HepG2 (cell line): ENCODE results near the gene CEBPB. TPM values are rescaled to one million over a fixed set of nuclear protein-coding genes. Genes with fewer than 3 reads are reported as not detected.

ENCODE experiments used
- ATRX ChIP-seq: sonication (generic); formaldehyde crosslinking; IDR thresholded peaks from 2 replicates; pipeline ENCODE4 v1.4.0; 2020; ENCODE audit warnings: missing genetic modification reagents, borderline replicate concordance
- MEF2D ChIP-seq: sonication (generic); formaldehyde crosslinking; IDR thresholded peaks from 2 replicates; pipeline ENCODE4 v1.5.1; 2020; ENCODE audit warnings: mild to moderate bottlenecking, missing genetic modification reagents
- NFKB2 ChIP-seq: sonication (generic); formaldehyde crosslinking; IDR thresholded peaks from 2 replicates; pipeline ENCODE4 v1.4.0; 2020; ENCODE audit warnings: missing genetic modification reagents, borderline replicate concordance
- PHB2 ChIP-seq: fragments of 450-650 bp; IDR thresholded peaks from 2 replicates; pipeline ENCODE4 v1.6.1; 2018; ENCODE audit not compliant: partially characterized antibody
- PHF20 ChIP-seq: sonication (generic); formaldehyde crosslinking; IDR thresholded peaks from 2 replicates; pipeline ENCODE4 v1.5.0; 2020; ENCODE audit warnings: mild to moderate bottlenecking, missing genetic modification reagents
- SRSF4 ChIP-seq: fragments of 200-400 bp; formaldehyde crosslinking; IDR thresholded peaks from one replicate; pipeline ENCODE4 v1.6.1; 2018; ENCODE audit warnings: mild to moderate bottlenecking, low read depth, low read length, moderate library complexity; ENCODE audit not compliant: poor library complexity, severe bottlenecking
- TCF7L2 ChIP-seq: IDR thresholded peaks from 2 replicates; pipeline ENCODE4 v1.6.1; 2011; ENCODE audit warnings: mild to moderate bottlenecking, low read depth, low read length, moderate library complexity
- TERF1 ChIP-seq: sonication (generic); formaldehyde crosslinking; IDR thresholded peaks from 2 replicates; pipeline ENCODE4 v1.8.0; 2022; ENCODE audit warnings: mild to moderate bottlenecking, missing genetic modification reagents, moderate library complexity
- ZBTB26 ChIP-seq: IDR thresholded peaks from 2 replicates; pipeline ENCODE4 v1.6.1; 2016; ENCODE audit warnings: missing compliant biosample characterization, missing genetic modification reagents, borderline replicate concordance
- ZHX1 ChIP-seq: sonication (generic); formaldehyde crosslinking; IDR thresholded peaks from 2 replicates; pipeline ENCODE4 v1.8.1; 2022; ENCODE audit warnings: low read depth, mild to moderate bottlenecking, missing genetic modification reagents
- ZNF101 ChIP-seq: sonication (generic); formaldehyde crosslinking; IDR thresholded peaks from 2 replicates; pipeline ENCODE4 v1.4.0; 2020; ENCODE audit warnings: mild to moderate bottlenecking, low read depth, missing genetic modification reagents, borderline replicate concordance
- ZNF17 ChIP-seq: sonication (generic); formaldehyde crosslinking; IDR thresholded peaks from 2 replicates; pipeline ENCODE4 v1.5.0; 2020; ENCODE audit warnings: mild to moderate bottlenecking, missing genetic modification reagents
- ZNF232 ChIP-seq: sonication (generic); formaldehyde crosslinking; IDR thresholded peaks from 2 replicates; pipeline ENCODE4 v1.4.0; 2020; ENCODE audit warnings: missing genetic modification reagents, borderline replicate concordance
- ZNF44 ChIP-seq: sonication (generic); formaldehyde crosslinking; IDR thresholded peaks from 2 replicates; pipeline ENCODE4 v1.5.1; 2020; ENCODE audit warnings: mild to moderate bottlenecking, missing genetic modification reagents
- ZNF530 ChIP-seq: sonication (generic); formaldehyde crosslinking; IDR thresholded peaks from 2 replicates; pipeline ENCODE4 v1.5.0; 2020; ENCODE audit warnings: low read depth, mild to moderate bottlenecking, missing genetic modification reagents
- ZNF569 ChIP-seq: sonication (generic); formaldehyde crosslinking; IDR thresholded peaks from 2 replicates; pipeline ENCODE4 v1.5.0; 2020; ENCODE audit warnings: mild to moderate bottlenecking, missing genetic modification reagents, moderate library complexity, borderline replicate concordance
- ZNF703 ChIP-seq: sonication (generic); formaldehyde crosslinking; IDR thresholded peaks from 2 replicates; pipeline ENCODE4 v1.5.1; 2020; ENCODE audit warnings: missing genetic modification reagents, mild to moderate bottlenecking, moderate library complexity, borderline replicate concordance
- ZNF713 ChIP-seq: sonication (generic); formaldehyde crosslinking; IDR thresholded peaks from 2 replicates; pipeline ENCODE4 v1.4.0; 2020; ENCODE audit warnings: mild to moderate bottlenecking, missing genetic modification reagents
- ZNF724P ChIP-seq: sonication (generic); formaldehyde crosslinking; IDR thresholded peaks from 2 replicates; pipeline ENCODE4 v1.8.0; 2022; ENCODE audit warnings: missing genetic modification reagents, borderline replicate concordance
- polyA plus RNA-seq, 8 experiments: library from polyadenylated mRNA; depleted of rRNA in 3 of 8; stranded (reverse) in 7 of 8; unstranded in 1 of 8; fragments of >200 nt; fragmentation: Illumina TruSeq in 4 of 8; extraction: Trizol in 4 of 8; gene quantifications; 2 replicates each; pipeline versions ENCODE4 v1.2.1 to v1.2.3, GENCODE V29; 2011 to 2016; ENCODE audit warnings: low read depth in 4 of 8, missing spikeins in 1 of 8, mixed read lengths in 1 of 8; ENCODE audit not compliant: insufficient read depth in 1 of 8
- total RNA-seq, 5 experiments: library from RNA; depleted of rRNA; stranded (reverse); fragments of >200 nt; fragmentation: Illumina TruSeq; extraction: Trizol; gene quantifications; 2 replicates each; pipeline ENCODE4 v1.2.3, GENCODE V29; 2016; ENCODE audit warnings: low read depth in 1 of 5
- TF ChIP-seq, protein P1 (sequence below): sonication (generic); formaldehyde crosslinking; IDR thresholded peaks from 2 replicates; pipeline ENCODE4 v1.4.0; 2020; ENCODE audit warnings: missing genetic modification reagents
- TF ChIP-seq, protein P2 (sequence below), 2 experiments: sonication (generic) in 1 of 2; formaldehyde crosslinking in 1 of 2; IDR thresholded peaks; 2 replicates each; pipeline versions ENCODE4 v1.4.0 to v1.6.1; 2018 to 2020; ENCODE audit warnings: missing genetic modification reagents in 2 of 2, borderline replicate concordance in 1 of 2, low read depth in 1 of 2, mild to moderate bottlenecking in 1 of 2, missing biosample characterization in 1 of 2

Gene CEBPB
- total and polyA plus RNA-seq, 2 of the 13 experiments (the other 11 are each of a cell fraction or from before 2014, with no cell fraction given) = 18.5 to 28.2 TPM

GRCh38 chr20:50186987-50187402, 3.6 kb upstream of the CEBPB start (continued):
- TF ChIP-seq ZNF703 (no peak), NFKB2 (no peak), ZNF569 (CRISPR knock-in tag) (no peak), PHF20 (CRISPR knock-in tag) (no peak), MEF2D (CRISPR knock-in tag) (no peak), TERF1 (CRISPR knock-in tag) (0 out of 2 replicates have a peak, but pooled peaks have one; percentile 19), SRSF4 (no peak), ZNF713 (no peak), TCF7L2 (no peak), ATRX (CRISPR knock-in tag) (no peak), ZBTB26 (CRISPR knock-in tag) (no peak), ZNF724P (CRISPR knock-in tag) (no peak), ZHX1 (CRISPR knock-in tag) (0 out of 2 replicates have a peak, but pooled peaks have one; percentile 14), ZNF101 (no peak), ZNF232 (CRISPR knock-in tag) (no peak), ZNF44 (CRISPR knock-in tag) (no peak), ZNF530 (CRISPR knock-in tag) (no peak), ZNF17 (CRISPR knock-in tag) (no peak), PHB2 (no peak)
- TF ChIP-seq, protein P1, sequence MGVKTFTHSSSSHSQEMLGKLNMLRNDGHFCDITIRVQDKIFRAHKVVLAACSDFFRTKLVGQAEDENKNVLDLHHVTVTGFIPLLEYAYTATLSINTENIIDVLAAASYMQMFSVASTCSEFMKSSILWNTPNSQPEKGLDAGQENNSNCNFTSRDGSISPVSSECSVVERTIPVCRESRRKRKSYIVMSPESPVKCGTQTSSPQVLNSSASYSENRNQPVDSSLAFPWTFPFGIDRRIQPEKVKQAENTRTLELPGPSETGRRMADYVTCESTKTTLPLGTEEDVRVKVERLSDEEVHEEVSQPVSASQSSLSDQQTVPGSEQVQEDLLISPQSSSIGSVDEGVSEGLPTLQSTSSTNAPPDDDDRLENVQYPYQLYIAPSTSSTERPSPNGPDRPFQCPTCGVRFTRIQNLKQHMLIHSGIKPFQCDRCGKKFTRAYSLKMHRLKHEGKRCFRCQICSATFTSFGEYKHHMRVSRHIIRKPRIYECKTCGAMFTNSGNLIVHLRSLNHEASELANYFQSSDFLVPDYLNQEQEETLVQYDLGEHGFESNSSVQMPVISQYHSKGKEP (CRISPR knock-in tag) = no peak
- TF ChIP-seq, protein P2, sequence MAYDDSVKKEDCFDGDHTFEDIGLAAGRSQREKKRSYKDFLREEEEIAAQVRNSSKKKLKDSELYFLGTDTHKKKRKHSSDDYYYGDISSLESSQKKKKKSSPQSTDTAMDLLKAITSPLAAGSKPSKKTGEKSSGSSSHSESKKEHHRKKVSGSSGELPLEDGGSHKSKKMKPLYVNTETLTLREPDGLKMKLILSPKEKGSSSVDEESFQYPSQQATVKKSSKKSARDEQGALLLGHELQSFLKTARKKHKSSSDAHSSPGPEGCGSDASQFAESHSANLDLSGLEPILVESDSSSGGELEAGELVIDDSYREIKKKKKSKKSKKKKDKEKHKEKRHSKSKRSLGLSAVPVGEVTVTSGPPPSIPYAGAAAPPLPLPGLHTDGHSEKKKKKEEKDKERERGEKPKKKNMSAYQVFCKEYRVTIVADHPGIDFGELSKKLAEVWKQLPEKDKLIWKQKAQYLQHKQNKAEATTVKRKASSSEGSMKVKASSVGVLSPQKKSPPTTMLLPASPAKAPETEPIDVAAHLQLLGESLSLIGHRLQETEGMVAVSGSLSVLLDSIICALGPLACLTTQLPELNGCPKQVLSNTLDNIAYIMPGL (CRISPR knock-in tag; IDR thresholded peaks at IDR 0.05; ENCODE audit: borderline replicate concordance in 1 of 2, low read depth in 1 of 2) = no peak; a peak in 1 of 4 replicates
